Measurements from ENCODE around the gene LRBA. TPM values are rescaled to one million over a fixed set of nuclear protein-coding genes. Genes with fewer than 3 reads are reported as not detected.

The LRBA gene
- total RNA-seq, 1 donor from 2014 or later: 66.2 TPM

- no peak overlapping the region for H3K4me3 Mint-ChIP-seq
- no peak overlapping the region for H3K27ac Mint-ChIP-seq
- DNase-seq (ENCODE audit: low spot score in 2 of 2, unreplicated experiment in 2 of 2): no peak
- no peaks in the 10 kb centered on the region for H3K27me3 Mint-ChIP-seq (ENCODE audit: low read depth)
- TF ChIP-seq CTCF (IDR thresholded peaks at IDR 0.05; ENCODE audit: unreplicated experiment): no peak
- no peaks in the 10 kb centered on the region for H3K4me1 Mint-ChIP-seq
- H3K9me3 Mint-ChIP-seq: no peaks in the 10 kb centered on the region
- no peaks in the 10 kb centered on the region for H3K36me3 Mint-ChIP-seq
These were observed 31.5 kb upstream of the LRBA start for GRCh38 chr4:151046609-151047008.

GRCh38 chr4:151045907-151046306 lies 30.8 kb upstream of the LRBA start:
- Mint-ChIP-seq H3K4me3 (no peak overlapping the region), H3K27me3 (ENCODE audit: low read depth) (no peaks in the 10 kb centered on the region), H3K36me3 (no peaks in the 10 kb centered on the region), H3K4me1 (no peaks in the 10 kb centered on the region), H3K27ac (no peak overlapping the region), H3K9me3 (no peaks in the 10 kb centered on the region)
- no peak for TF ChIP-seq CTCF (IDR thresholded peaks at IDR 0.05; ENCODE audit: unreplicated experiment)
- DNase-seq (ENCODE audit: low spot score in 2 of 2, unreplicated experiment in 2 of 2): no peak

- Mint-ChIP-seq H3K27ac (no peak overlapping the region), H3K4me3 (no peak overlapping the region), H3K36me3 (no peaks in the 10 kb centered on the region), H3K9me3 (no peaks in the 10 kb centered on the region), H3K4me1 (no peaks in the 10 kb centered on the region), H3K27me3 (ENCODE audit: low read depth) (no peaks in the 10 kb centered on the region)
- no peak for TF ChIP-seq CTCF (IDR thresholded peaks at IDR 0.05; ENCODE audit: unreplicated experiment)
- no peak for DNase-seq (ENCODE audit: low spot score in 2 of 2, unreplicated experiment in 2 of 2)
These were observed 28.9 kb upstream of the LRBA start for GRCh38 chr4:151043803-151044515.

DNA sequence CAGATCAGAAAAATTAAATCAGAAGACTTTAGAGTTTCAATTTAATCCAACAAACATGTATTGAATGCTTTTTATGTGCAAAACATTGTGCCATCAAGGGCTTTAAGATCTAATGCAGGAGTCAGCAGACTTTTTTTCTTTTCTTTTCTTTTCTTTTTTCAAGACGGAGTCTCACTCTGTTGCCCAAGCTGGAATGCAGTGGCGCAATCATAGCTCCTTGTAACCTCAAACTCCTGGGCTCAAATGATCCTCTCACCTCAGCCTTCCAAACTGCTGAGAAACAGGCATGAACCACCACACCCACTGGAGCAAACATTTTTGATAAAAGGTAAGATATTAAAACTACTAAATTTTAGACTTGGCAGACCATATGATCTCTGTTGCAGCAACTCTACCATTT lies 24.6 kb upstream of the LRBA start:
- Mint-ChIP-seq H3K27me3 (ENCODE audit: low read depth) (no peaks in the 10 kb centered on the region), H3K4me1 (peaks cover 9% of the 10 kb centered on the region), H3K36me3 (no peaks in the 10 kb centered on the region), H3K9me3 (no peaks in the 10 kb centered on the region), H3K4me3 (no peak overlapping the region), H3K27ac (no peak overlapping the region)
- no peak for TF ChIP-seq CTCF (IDR thresholded peaks at IDR 0.05; ENCODE audit: unreplicated experiment)
- DNase-seq (ENCODE audit: low spot score in 2 of 2, unreplicated experiment in 2 of 2): no peak

DNA sequence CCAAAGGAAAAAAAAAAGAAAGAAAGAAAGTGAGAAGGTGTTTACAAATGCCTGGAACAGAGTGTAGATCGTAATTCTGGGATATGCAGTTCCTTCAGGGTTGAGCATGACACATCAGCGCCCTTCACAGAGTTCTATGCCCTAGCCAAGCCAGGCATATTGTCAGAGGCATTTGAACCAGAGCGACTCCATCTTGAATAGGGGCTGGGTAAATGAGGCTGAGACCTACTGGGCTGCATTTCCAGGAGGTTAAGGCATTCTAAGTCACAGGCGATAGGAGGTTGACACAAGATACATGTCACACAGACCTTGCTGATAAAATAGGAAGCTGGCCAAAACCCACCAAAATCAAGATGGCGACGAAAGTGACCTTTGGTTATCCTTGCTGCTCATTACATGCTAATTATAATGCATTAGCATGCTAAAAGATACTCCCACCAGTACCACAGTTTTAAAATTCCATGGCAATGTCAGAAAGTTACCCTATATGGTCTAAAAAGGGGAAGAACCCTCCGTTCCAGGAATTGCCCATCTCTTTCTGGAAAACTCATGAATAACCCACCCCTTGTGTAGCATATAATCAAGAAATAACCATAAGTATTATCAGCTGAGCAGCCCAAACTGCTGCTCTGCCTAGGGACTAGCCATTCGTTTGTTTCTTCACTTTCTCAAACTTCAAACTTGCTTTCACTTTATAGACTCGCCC lies 23.5 kb upstream of the LRBA start:
- DNase-seq (ENCODE audit: low spot score in 2 of 2, unreplicated experiment in 2 of 2): no peak
- Mint-ChIP-seq H3K4me3 (no peak overlapping the region), H3K27ac (no peak overlapping the region), H3K4me1 (peaks cover 9% of the 10 kb centered on the region), H3K9me3 (no peaks in the 10 kb centered on the region), H3K36me3 (no peaks in the 10 kb centered on the region), H3K27me3 (ENCODE audit: low read depth) (no peaks in the 10 kb centered on the region)
- no peak for TF ChIP-seq CTCF (IDR thresholded peaks at IDR 0.05; ENCODE audit: unreplicated experiment)
